Measurements from ENCODE around the gene NDUFAF7.

GRCh38 chr2:37196320-37197195, 34.9 kb upstream of the NDUFAF7 start, which contains the start of gene CEBPZOS:
- TF ChIP-seq POLR2A (IDR thresholded peaks at IDR 0.05; ENCODE audit: low read length) (peak; percentile 91), MAX (IDR thresholded peaks at IDR 0.05) (peak; percentile 96), MAFK (IDR thresholded peaks at IDR 0.05; ENCODE audit: partially characterized antibody) (no peak), JUNB (IDR thresholded peaks at IDR 0.05) (no peak), MAZ (IDR thresholded peaks at IDR 0.05; ENCODE audit: borderline replicate concordance, low read depth, low read length) (no peak), CHD2 (IDR thresholded peaks at IDR 0.05; ENCODE audit: low read length, partially characterized antibody) (no peak), CBX8 (IDR thresholded peaks at IDR 0.05) (no peak)
- TF ChIP-seq, protein P1, sequence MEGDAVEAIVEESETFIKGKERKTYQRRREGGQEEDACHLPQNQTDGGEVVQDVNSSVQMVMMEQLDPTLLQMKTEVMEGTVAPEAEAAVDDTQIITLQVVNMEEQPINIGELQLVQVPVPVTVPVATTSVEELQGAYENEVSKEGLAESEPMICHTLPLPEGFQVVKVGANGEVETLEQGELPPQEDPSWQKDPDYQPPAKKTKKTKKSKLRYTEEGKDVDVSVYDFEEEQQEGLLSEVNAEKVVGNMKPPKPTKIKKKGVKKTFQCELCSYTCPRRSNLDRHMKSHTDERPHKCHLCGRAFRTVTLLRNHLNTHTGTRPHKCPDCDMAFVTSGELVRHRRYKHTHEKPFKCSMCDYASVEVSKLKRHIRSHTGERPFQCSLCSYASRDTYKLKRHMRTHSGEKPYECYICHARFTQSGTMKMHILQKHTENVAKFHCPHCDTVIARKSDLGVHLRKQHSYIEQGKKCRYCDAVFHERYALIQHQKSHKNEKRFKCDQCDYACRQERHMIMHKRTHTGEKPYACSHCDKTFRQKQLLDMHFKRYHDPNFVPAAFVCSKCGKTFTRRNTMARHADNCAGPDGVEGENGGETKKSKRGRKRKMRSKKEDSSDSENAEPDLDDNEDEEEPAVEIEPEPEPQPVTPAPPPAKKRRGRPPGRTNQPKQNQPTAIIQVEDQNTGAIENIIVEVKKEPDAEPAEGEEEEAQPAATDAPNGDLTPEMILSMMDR (IDR thresholded peaks at IDR 0.05), result no peak
